GM10266 (cell line): ENCODE results near the gene PAPLN.

Source experiments
- DNase-seq: peaks from one replicate; pipeline ENCODE4 v3.0.0; 2012; ENCODE audit errors: extremely low spot score
- TF ChIP-seq, protein P1 (sequence below): IDR thresholded peaks from 2 replicates; pipeline ENCODE4 v1.5.1; 2012; ENCODE audit warnings: mild to moderate bottlenecking, low read depth; ENCODE audit not compliant: control insufficient read depth, insufficient read depth; ENCODE audit errors: missing control alignments

The PAPLN gene

GRCh38 chr14:73240816-73241480, 3.6 kb downstream of the PAPLN start:
- DNase-seq = no peak
- TF ChIP-seq, protein P1, sequence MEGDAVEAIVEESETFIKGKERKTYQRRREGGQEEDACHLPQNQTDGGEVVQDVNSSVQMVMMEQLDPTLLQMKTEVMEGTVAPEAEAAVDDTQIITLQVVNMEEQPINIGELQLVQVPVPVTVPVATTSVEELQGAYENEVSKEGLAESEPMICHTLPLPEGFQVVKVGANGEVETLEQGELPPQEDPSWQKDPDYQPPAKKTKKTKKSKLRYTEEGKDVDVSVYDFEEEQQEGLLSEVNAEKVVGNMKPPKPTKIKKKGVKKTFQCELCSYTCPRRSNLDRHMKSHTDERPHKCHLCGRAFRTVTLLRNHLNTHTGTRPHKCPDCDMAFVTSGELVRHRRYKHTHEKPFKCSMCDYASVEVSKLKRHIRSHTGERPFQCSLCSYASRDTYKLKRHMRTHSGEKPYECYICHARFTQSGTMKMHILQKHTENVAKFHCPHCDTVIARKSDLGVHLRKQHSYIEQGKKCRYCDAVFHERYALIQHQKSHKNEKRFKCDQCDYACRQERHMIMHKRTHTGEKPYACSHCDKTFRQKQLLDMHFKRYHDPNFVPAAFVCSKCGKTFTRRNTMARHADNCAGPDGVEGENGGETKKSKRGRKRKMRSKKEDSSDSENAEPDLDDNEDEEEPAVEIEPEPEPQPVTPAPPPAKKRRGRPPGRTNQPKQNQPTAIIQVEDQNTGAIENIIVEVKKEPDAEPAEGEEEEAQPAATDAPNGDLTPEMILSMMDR = no peak

DNA sequence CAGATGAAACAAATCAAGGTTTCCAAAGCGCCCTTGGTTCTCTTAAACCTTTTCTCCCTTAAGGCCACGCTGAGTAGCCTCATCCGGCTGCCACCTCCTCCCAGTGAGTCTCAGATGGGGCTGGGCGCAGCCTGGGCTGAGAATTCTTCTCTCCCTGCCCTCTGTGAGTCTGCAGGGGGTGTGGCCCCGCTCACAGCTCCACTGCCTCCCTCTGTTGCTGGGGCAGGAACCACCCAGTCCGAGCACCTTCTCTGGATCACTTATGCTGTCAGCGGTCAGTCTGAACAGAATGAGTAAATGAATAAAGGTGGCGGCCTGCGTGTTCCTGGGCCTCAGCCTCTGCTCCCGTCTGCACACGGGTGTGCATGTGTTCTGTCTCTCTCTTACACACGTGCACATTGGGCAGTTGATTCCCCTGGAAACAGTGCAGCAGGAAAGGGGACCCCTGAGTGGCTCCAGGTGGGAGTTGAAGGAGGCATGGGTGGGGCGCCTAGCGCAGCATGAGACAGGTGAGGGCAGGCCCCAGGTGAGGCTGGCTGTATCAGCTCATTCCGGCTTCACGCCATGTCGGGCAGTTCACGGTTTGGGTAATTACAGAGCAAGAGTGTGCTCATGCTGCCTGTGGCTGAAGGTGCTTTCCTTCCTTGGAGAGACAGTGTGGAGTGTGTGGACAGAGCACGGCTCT, 4.3 kb downstream of the PAPLN start:
- DNase-seq = no peak
- TF ChIP-seq, protein P1 = no peak

DNA sequence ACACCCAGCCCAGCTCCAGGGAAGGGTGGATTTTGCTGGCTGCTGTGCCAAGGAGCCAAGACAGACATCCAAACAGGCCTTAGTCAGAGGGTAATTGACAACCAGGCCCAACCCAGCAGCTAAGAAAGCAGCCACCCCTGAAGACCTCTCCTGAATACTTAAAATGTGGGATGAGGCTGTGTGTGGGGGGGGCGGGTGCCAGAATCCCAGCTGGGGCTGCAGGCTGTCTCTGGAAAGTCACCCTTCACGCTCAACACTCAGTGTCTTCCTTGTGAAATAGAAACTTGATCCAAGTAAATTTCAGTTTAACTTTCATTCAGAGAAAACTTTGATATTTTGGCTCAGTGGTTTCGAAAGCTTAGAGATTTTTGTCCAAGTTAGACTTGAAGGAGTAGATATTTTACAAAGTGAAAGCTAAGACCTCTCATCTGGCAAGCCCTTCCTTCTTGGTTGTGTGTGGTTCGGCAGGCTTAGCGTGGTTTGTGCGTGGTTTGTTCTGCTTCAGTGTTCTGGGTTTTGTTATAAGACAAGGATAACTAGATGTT, 5.1 kb downstream of the PAPLN start:
- no peak for DNase-seq
- TF ChIP-seq, protein P1 = no peak

GRCh38 chr14:73243341-73243740, 6.0 kb downstream of the PAPLN start:
- TF ChIP-seq, protein P1 = no peak
- no peak for DNase-seq

GRCh38 chr14:73243748-73244147, 6.4 kb downstream of the PAPLN start:
- TF ChIP-seq, protein P1 = no peak
- no peak for DNase-seq

GRCh38 chr14:73244541-73245290, 7.4 kb downstream of the PAPLN start:
- TF ChIP-seq, protein P1 = no peak
- DNase-seq = no peak
